BJ (cell line): ENCODE measurements around the gene CDK5R2. TPM values are rescaled to one million over a fixed set of nuclear protein-coding genes. Genes with fewer than 3 reads are reported as not detected.
A peak's percentile ranks its signal among the peaks of the same experiment; 100 is the strongest.

Source experiments
- CTCF ChIA-PET: fragments of 350-600 bp; formaldehyde crosslinking; extraction: SDS; loops from one replicate; lab custom pipeline; 2021; ENCODE audit warnings: antibody characterized with exemption, inconsistent platforms; lab: Yijun Ruan, JAX
- POLR2A ChIA-PET: fragments of 300-600 bp; sonication (Branson Sonifier 250); formaldehyde crosslinking; extraction: SDS; loops from one replicate; lab custom pipeline; 2021; ENCODE audit warnings: antibody characterized with exemption; lab: Charles Lee
- DNase-seq: peaks from one replicate; pipeline ENCODE4 v3.0.0-alpha.2; 2011; ENCODE audit warnings: low read depth
- H3K27me3 ChIP-seq: 2 replicates; pipeline ENCODE4 v1.6.0; 2011; ENCODE audit warnings: low read length; ENCODE audit not compliant: control insufficient read depth, insufficient read depth
- H3K36me3 ChIP-seq: 2 replicates; pipeline ENCODE4 v1.5.1; 2011; ENCODE audit warnings: low read length; ENCODE audit not compliant: control insufficient read depth, insufficient read depth
- H3K4me3 ChIP-seq: 2 replicates; pipeline ENCODE4 v1.5.1; 2011; ENCODE audit warnings: low read depth, mild to moderate bottlenecking, control low read depth, low read length
- CTCF ChIP-seq: IDR thresholded peaks from 2 replicates; pipeline ENCODE4 v1.5.1; 2011; ENCODE audit warnings: low read depth, mild to moderate bottlenecking, control low read depth, inconsistent platforms, low read length, moderate library complexity; ENCODE audit not compliant: insufficient read depth
- polyA plus RNA-seq: library from polyadenylated mRNA; depleted of rRNA; stranded (reverse); fragments of >200 nt; gene quantifications from 2 replicates; pipeline ENCODE4 v1.2.3, GENCODE V29; 2011

The CDK5R2 gene
- polyA plus RNA-seq, 1 experiment: 0.02 TPM

- ChIA-PET POLR2A (no interaction called here), CTCF (interaction anchor here (1.0 kb wide), 1 partner anchor 18 kb away, joined by 3 read pairs; no protein-coding TSS in a partner anchor)
- Histone ChIP-seq H3K4me3 (no peak overlapping the region), H3K27me3 (peaks cover 37% of the 10 kb centered on the region), H3K36me3 (no peaks in the 10 kb centered on the region)
- TF ChIP-seq CTCF: no peak
- no peak for DNase-seq
These were observed 2.4 kb downstream of the CDK5R2 start for GRCh38 chr2:218961651-218962570.

DNA sequence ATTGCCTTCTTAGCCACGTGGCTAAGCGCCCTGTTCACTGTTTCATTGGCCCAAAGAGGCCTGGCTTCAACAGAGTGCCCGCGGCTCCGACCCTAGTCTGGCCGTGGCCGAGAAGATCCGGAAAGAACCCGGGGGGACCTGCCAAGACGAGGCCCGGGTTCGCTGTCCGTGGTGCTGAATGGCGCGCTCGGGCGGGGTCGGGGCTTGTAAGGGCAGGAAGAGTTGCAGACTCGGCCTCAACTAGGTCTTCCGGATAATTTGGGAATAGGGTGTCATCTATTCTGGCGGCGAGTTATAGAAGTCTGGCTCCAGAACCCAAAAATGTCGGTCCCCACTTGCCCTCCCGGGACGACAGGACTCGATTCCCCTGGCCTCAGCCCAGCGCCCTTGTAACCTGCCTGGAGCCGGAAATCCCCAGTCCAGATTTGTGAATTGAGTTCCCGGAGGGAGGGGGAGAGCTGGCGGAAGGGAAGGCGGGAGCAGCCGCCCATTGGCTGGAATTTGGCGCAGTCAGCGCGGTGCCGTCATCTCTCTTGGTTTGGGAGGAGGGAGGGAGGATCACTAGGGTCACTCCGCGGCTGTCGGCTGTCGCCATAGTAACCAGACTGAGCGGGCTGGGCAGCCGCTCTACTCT is 3.5 kb downstream of the CDK5R2 start:
- no peak for DNase-seq
- peak overlapping the region; percentile 8; the same call in 1 of the 2 replicates for H3K4me3 ChIP-seq
- ChIA-PET CTCF (interaction anchor here (6.0 kb wide), 1 partner anchor 18 kb away, joined by 44 read pairs; no protein-coding TSS in a partner anchor), POLR2A (no interaction called here)
- peaks cover 29% of the 10 kb centered on the region for H3K27me3 ChIP-seq
- H3K36me3 ChIP-seq: no peaks in the 10 kb centered on the region
- TF ChIP-seq CTCF: no peak

DNA sequence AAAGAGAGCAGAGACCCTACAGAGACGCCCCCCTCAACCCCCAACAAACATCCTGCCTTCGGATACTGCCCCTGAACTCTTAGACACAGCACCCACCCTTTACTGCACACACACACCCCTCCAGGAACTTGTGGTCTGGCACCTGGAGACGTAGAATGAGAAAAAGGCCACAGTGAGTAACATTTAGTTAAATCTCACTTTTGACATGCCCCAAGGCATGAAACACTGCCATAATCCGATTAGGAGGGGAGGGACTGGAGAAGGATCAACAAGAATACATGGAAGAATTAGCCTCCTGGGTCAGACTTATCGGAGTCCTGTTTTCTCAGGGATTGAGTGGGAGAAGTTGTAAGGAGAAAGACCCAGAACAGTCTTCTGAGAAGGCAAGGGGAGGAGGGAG is 4.1 kb downstream of the CDK5R2 start:
- Histone ChIP-seq H3K36me3 (no peaks in the 10 kb centered on the region), H3K27me3 (peaks cover 25% of the 10 kb centered on the region), H3K4me3 (no peak overlapping the region)
- DNase-seq: no peak
- POLR2A ChIA-PET: no interaction called here
- no peak for TF ChIP-seq CTCF
- CTCF ChIA-PET: interaction anchor here (1.2 to 6.0 kb wide), 2 partner anchors 17 to 31 kb away, joined by 3 to 44 read pairs; no protein-coding TSS in a partner anchor

DNA sequence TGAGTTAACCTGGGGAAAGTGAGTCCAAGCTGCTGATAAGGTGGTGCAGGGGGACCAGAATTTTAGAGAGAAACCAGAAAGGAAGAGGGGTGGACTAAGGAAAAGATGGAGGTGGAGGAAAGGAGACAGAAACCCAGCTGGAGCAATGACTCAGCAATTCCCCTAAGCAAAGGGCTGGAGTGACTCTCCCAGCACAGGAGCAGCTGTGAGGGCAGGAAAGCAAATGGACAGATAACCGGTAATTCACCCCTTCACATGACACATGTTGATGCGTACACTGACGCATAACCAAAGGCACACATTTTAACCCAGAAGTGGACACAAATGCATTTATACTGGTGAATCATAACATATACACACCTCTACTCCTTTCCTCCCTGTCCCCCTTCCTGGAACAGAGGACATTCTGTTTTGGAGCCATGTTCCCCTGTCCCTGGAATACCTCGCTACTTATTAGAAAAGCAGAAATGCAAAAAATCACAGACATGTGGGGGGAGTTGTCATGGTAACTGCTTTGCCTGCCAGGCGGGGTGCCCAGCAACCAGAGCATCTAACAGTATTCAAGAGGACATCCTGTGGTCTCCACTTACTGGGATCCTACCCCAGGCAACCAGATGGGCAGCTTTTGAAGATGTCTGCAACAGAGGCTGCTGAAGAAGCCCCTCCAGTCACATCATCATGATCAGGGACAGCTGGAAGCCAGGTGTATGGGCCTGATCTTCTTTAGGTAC is 4.7 kb downstream of the CDK5R2 start:
- Histone ChIP-seq H3K27me3 (peaks cover 20% of the 10 kb centered on the region), H3K36me3 (no peaks in the 10 kb centered on the region), H3K4me3 (no peak overlapping the region)
- ChIA-PET CTCF (interaction anchor here (1.2 to 6.0 kb wide), 2 partner anchors 17 to 30 kb away, joined by 3 to 44 read pairs; no protein-coding TSS in a partner anchor), POLR2A (no interaction called here)
- no peak for TF ChIP-seq CTCF
- DNase-seq: no peak

GRCh38 chr2:218970894-218971293 is 11.4 kb downstream of the CDK5R2 start:
- Histone ChIP-seq H3K36me3 (no peaks in the 10 kb centered on the region), H3K27me3 (peaks cover 9% of the 10 kb centered on the region), H3K4me3 (no peak overlapping the region)
- ChIA-PET POLR2A (no interaction called here), CTCF (interaction anchor here (0.6 to 2.3 kb wide), 2 partner anchors 9 to 80 kb away, joined by 3 to 10 read pairs; no protein-coding TSS in a partner anchor)
- no peak for DNase-seq
- no peak for TF ChIP-seq CTCF
